GM20000 (cell line): Measurements from ENCODE around the gene ZNF264.

Experiments used
- DNase-seq: peaks from one replicate; pipeline ENCODE4 v3.0.0; 2012; ENCODE audit warnings: low spot score
- TF ChIP-seq, protein P1 (sequence below): IDR thresholded peaks from 2 replicates; pipeline ENCODE4 v1.5.1; 2012; ENCODE audit warnings: mild to moderate bottlenecking, control low read depth; ENCODE audit errors: extremely low read depth, missing control alignments

The ZNF264 gene

DNA sequence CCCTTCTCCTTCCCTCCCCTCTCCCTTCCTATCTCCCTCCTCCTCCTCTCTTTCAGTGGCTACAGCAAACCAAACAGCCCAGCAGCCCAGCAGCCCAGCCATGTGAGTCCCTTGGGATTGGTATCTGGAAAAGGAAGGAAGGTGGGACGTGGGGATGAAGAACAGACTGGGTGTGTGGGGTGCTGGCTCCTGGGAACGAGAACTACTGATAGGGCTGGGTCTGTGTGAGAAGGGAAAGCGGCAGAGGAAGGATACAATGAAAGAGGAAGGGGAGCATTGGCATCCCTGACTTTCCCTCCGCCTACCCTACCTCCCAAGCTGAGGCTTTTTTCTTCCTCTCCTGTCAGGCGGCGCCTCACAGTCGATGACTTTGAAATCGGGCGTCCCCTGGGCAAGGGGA lies 40.4 kb downstream of the ZNF264 start:
- no peak for DNase-seq
- TF ChIP-seq, protein P1, sequence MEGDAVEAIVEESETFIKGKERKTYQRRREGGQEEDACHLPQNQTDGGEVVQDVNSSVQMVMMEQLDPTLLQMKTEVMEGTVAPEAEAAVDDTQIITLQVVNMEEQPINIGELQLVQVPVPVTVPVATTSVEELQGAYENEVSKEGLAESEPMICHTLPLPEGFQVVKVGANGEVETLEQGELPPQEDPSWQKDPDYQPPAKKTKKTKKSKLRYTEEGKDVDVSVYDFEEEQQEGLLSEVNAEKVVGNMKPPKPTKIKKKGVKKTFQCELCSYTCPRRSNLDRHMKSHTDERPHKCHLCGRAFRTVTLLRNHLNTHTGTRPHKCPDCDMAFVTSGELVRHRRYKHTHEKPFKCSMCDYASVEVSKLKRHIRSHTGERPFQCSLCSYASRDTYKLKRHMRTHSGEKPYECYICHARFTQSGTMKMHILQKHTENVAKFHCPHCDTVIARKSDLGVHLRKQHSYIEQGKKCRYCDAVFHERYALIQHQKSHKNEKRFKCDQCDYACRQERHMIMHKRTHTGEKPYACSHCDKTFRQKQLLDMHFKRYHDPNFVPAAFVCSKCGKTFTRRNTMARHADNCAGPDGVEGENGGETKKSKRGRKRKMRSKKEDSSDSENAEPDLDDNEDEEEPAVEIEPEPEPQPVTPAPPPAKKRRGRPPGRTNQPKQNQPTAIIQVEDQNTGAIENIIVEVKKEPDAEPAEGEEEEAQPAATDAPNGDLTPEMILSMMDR, result no peak

DNA sequence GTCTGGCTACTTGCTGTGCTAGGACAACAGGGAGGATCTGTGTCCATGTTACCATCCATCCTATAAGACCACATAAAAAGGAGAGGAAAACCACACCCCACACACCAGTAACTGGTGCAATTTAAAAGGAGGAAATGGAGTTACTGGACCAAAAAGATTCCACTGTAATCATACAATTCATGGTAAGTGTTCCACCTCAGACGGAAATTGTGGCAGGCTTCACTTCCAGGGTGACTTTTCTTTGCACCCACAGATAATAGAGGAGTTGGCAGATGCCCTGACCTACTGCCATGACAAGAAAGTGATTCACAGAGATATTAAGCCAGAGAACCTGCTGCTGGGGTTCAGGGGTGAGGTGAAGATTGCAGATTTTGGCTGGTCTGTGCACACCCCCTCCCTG lies 41.9 kb downstream of the ZNF264 start:
- TF ChIP-seq, protein P1, result no peak
- no peak for DNase-seq

DNA sequence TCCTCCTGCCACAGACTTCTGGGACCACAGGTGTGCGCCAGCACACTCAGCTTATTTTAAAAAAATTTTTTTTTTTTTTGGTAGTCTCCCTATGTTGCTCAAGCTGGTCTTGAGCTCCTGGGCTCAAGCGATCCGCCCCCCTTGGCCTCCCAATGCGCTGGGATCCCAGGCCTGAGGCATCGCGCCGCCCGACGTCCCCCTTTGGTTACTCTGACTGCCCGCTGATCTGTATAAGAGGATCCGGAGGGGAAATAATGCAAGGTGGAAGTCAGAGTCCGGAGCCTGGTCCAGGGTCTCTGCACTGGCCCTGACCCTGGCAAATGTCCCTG lies 48.6 kb downstream of the ZNF264 start:
- TF ChIP-seq, protein P1, result no peak
- DNase-seq, result no peak

- TF ChIP-seq, protein P1, result no peak
- DNase-seq, result peak; percentile 97
Observed at GRCh38 chr19:57240311-57241090, 49.2 kb downstream of the ZNF264 start, which contains the start of gene ZNF805. ZNF805 (plus strand) TSS chr19:57240632; CDS start chr19:57240892, 260 bp downstream.

- no peak for DNase-seq
Observed at GRCh38 chr19:57241176-57241575, 49.9 kb downstream of the ZNF264 start.

GRCh38 chr19:57242821-57243220 lies 51.5 kb downstream of the ZNF264 start:
- TF ChIP-seq, protein P1, result no peak
- no peak for DNase-seq

More at GRCh38 chr19:57241176-57241575, 49.9 kb downstream of the ZNF264 start:
- TF ChIP-seq, protein P1, result no peak

DNA sequence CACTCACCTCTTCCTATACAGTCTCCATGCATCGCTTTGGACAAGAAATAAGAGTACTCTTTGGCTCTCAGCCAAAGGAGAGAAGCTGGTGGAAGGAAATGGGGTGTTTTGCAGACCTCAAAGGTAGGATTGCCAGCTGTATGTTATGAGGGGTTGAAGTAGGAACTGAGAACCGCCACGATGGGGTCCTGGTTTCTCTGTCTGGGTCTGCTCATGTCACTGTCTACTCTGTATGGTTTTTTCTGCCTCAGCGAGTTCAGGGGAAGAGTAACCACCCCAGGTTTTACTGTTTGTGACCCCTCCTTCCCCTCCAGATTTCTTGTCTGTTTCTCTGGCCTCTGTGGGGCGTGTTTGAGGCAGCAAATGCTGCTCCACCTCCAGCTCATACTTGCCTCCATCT lies 53.2 kb downstream of the ZNF264 start:
- TF ChIP-seq, protein P1, result no peak
- no peak for DNase-seq
